OCI-LY1 (cell line): ENCODE measurements around the gene PRSS57.

ENCODE experiments used
- H2AFZ ChIP-seq: fragments of 200-600 bp; sonication (generic), shearing (Covaris generic); 2 replicates; pipeline ENCODE4 v1.6.0; 2014; ENCODE audit warnings: antibody characterized with exemption, mild to moderate bottlenecking, low read length
- H3F3A ChIP-seq: fragments of 200-600 bp; sonication (generic), shearing (Covaris generic); 2 replicates; pipeline ENCODE4 v1.6.0; 2014; ENCODE audit warnings: mild to moderate bottlenecking, antibody characterized with exemption, low read length, moderate library complexity; ENCODE audit not compliant: insufficient read depth
- H3K27ac ChIP-seq: fragments of 200-600 bp; sonication (generic); 2 replicates; pipeline ENCODE4 v1.5.1; 2014; ENCODE audit warnings: low read length, mixed run types, mild to moderate bottlenecking, low read depth; ENCODE audit not compliant: poor library complexity, severe bottlenecking
- H3K27me3 ChIP-seq: fragments of 200-600 bp; sonication (generic); 2 replicates; pipeline ENCODE4 v1.6.0; 2014; ENCODE audit warnings: antibody characterized with exemption, mild to moderate bottlenecking, low read length, moderate library complexity; ENCODE audit not compliant: insufficient read depth
- H3K36me3 ChIP-seq: fragments of 200-600 bp; sonication (generic); 2 replicates; pipeline ENCODE4 v1.6.1; 2014; ENCODE audit warnings: mild to moderate bottlenecking, antibody characterized with exemption, low read length, moderate library complexity, mixed read lengths; ENCODE audit not compliant: insufficient read depth
- H3K4me1 ChIP-seq: fragments of 200-600 bp; sonication (generic); 2 replicates; pipeline ENCODE4 v1.5.1; 2014; ENCODE audit warnings: mild to moderate bottlenecking, low read length, moderate library complexity; ENCODE audit not compliant: insufficient read depth, severe bottlenecking
- H3K4me2 ChIP-seq: fragments of 200-600 bp; sonication (generic), shearing (Covaris generic); 2 replicates; pipeline ENCODE4 v1.6.1; 2014; ENCODE audit warnings: low read length
- H3K4me3 ChIP-seq: fragments of 200-600 bp; sonication (generic); 2 replicates; pipeline ENCODE4 v1.5.1; 2014; ENCODE audit warnings: low read length, low read depth, mild to moderate bottlenecking, mixed read lengths; ENCODE audit not compliant: poor library complexity, severe bottlenecking
- H3K79me2 ChIP-seq: fragments of 200-600 bp; shearing (Covaris generic); 2 replicates; pipeline ENCODE4 v1.6.1; 2016; ENCODE audit warnings: mixed run types, low read length, mixed read lengths; ENCODE audit not compliant: insufficient read depth
- H3K9ac ChIP-seq: fragments of 200-600 bp; sonication (generic), shearing (Covaris generic); 2 replicates; pipeline ENCODE4 v1.6.1; 2014; ENCODE audit warnings: mild to moderate bottlenecking, low read length, mixed read lengths
- H3K9me2 ChIP-seq: fragments of 200-600 bp; sonication (generic), shearing (Covaris generic); 2 replicates; pipeline ENCODE4 v1.6.1; 2014; ENCODE audit warnings: low read depth, mild to moderate bottlenecking, low read length, mixed read lengths
- H3K9me3 ChIP-seq: fragments of 200-600 bp; shearing (Covaris generic); 2 replicates; pipeline ENCODE4 v1.6.1; 2014; ENCODE audit warnings: low read length, mixed read lengths
- H4K20me1 ChIP-seq: fragments of 200-600 bp; sonication (generic), shearing (Covaris generic); 2 replicates; pipeline ENCODE4 v1.6.0; 2016; ENCODE audit warnings: mild to moderate bottlenecking, low read length; ENCODE audit not compliant: insufficient read depth
- CTCF ChIP-seq: fragments of 200-600 bp; sonication (generic), shearing (Covaris generic); IDR thresholded peaks from 2 replicates; pipeline ENCODE4 v1.5.1; 2017; ENCODE audit warnings: mild to moderate bottlenecking, antibody characterized with exemption, low read length, moderate library complexity, mixed read lengths
- EZH2 ChIP-seq: fragments of 200-600 bp; sonication (generic), shearing (Covaris generic); IDR thresholded peaks from 2 replicates; pipeline ENCODE4 v1.8.0; 2017; ENCODE audit warnings: borderline replicate concordance, mixed run types, mild to moderate bottlenecking, antibody characterized with exemption, low read length, moderate library complexity, mixed read lengths

Gene PRSS57

GRCh38 chr19:719636-720344 is 24.5 kb upstream of the PRSS57 start:
- Histone ChIP-seq H4K20me1 (no peaks in the 10 kb centered on the region), H3K9ac (no peak overlapping the region), H3K9me3 (no peaks in the 10 kb centered on the region), H2AFZ (no peak overlapping the region), H3K79me2 (no peaks in the 10 kb centered on the region), H3K27me3 (peaks cover 15% of the 10 kb centered on the region; the same call in 1 of the 2 replicates), H3K4me2 (no peak overlapping the region), H3K36me3 (no peaks in the 10 kb centered on the region), H3F3A (no peaks in the 10 kb centered on the region), H3K4me1 (no peaks in the 10 kb centered on the region), H3K4me3 (no peak overlapping the region), H3K27ac (no peak overlapping the region), H3K9me2 (no peaks in the 10 kb centered on the region)
- no peak for TF ChIP-seq CTCF
- TF ChIP-seq EZH2 = no peak

- H3K27ac ChIP-seq = no peak overlapping the region
- no peak overlapping the region for H3K4me2 ChIP-seq
- no peaks in the 10 kb centered on the region for H3K4me1 ChIP-seq
- no peaks in the 10 kb centered on the region for H4K20me1 ChIP-seq
- H3K79me2 ChIP-seq = no peaks in the 10 kb centered on the region
- no peaks in the 10 kb centered on the region for H3K9me3 ChIP-seq
- H3K36me3 ChIP-seq = no peaks in the 10 kb centered on the region
- no peak overlapping the region for H3K4me3 ChIP-seq
- peaks cover 17% of the 10 kb centered on the region; the same call in 1 of the 2 replicates for H3K27me3 ChIP-seq
- no peaks in the 10 kb centered on the region for H3F3A ChIP-seq
- no peak overlapping the region for H3K9ac ChIP-seq
- H2AFZ ChIP-seq = no peak overlapping the region
- no peaks in the 10 kb centered on the region for H3K9me2 ChIP-seq
- no peak for TF ChIP-seq CTCF
- no peak for TF ChIP-seq EZH2
Observed at GRCh38 chr19:718991-719512, 23.8 kb upstream of the PRSS57 start.

- H3K4me3 ChIP-seq = no peak overlapping the region
- H3K4me1 ChIP-seq = no peaks in the 10 kb centered on the region
- H3K4me2 ChIP-seq = no peak overlapping the region
- H3K9ac ChIP-seq = no peak overlapping the region
- no peaks in the 10 kb centered on the region for H4K20me1 ChIP-seq
- no peaks in the 10 kb centered on the region for H3K9me3 ChIP-seq
- H3F3A ChIP-seq = no peaks in the 10 kb centered on the region
- H3K27me3 ChIP-seq = peaks cover 17% of the 10 kb centered on the region; the same call in 1 of the 2 replicates
- H3K79me2 ChIP-seq = no peaks in the 10 kb centered on the region
- H3K27ac ChIP-seq = no peak overlapping the region
- H2AFZ ChIP-seq = no peak overlapping the region
- no peak for TF ChIP-seq CTCF
- TF ChIP-seq EZH2 = no peak
- H3K36me3 ChIP-seq = no peaks in the 10 kb centered on the region
- no peaks in the 10 kb centered on the region for H3K9me2 ChIP-seq
Observed at GRCh38 chr19:718251-718951, 23.1 kb upstream of the PRSS57 start.
